B cell (primary cell): ENCODE results near the gene ATP11A. TPM values are rescaled to one million over a fixed set of nuclear protein-coding genes. Genes with fewer than 3 reads are reported as not detected.

Source experiments
- ATAC-seq: fragments of 200-7000 bp; cut with Tn5 transposase; one replicate; pipeline ENCODE4 v1.10.0; 2021; ENCODE audit warnings: low read depth, mild to moderate bottlenecking, moderate number of reproducible peaks, moderate library complexity
- CTCF ChIA-PET: fragments of 350-600 bp; sonication (Branson Sonifier 250); formaldehyde crosslinking; loops from one replicate; lab custom pipeline; 2021; ENCODE audit warnings: antibody characterized with exemption, inconsistent platforms; lab: Charles Lee
- POLR2A ChIA-PET: fragments of 350-600 bp; sonication (Branson Sonifier 250); formaldehyde crosslinking; loops from one replicate; lab custom pipeline; 2021; ENCODE audit warnings: antibody characterized with exemption; lab: Charles Lee
- DNase-seq: peaks from one replicate; pipeline ENCODE4 v3.0.0; 2013
- H2AFZ ChIP-seq: 2 replicates; pipeline ENCODE4 v1.6.1; 2012; ENCODE audit warnings: mild to moderate bottlenecking, low read depth, low read length; ENCODE audit not compliant: insufficient read depth, poor library complexity, severe bottlenecking
- H3K27ac ChIP-seq, 2 donors: 1 replicate in 1 of 2; 2 replicates in 1 of 2; pipeline ENCODE4 v1.5.1; 2012 to 2013; ENCODE audit warnings: low read length in 2 of 2, mild to moderate bottlenecking in 2 of 2, moderate library complexity in 1 of 2
- H3K27me3 ChIP-seq, 4 experiments: fragments of 200-600 bp in 1 of 4; sonication (generic) in 1 of 4; replicated peaks in 1 of 4; 1 replicate in 2 of 4; 2 replicates in 2 of 4; pipeline versions ENCODE4 v1.6.1 to v1.7.0; 2013 to 2016; ENCODE audit warnings: low read length in 3 of 4, mild to moderate bottlenecking in 2 of 4, mixed read lengths in 1 of 4, moderate library complexity in 1 of 4; ENCODE audit not compliant: insufficient read depth in 4 of 4, control insufficient read depth in 3 of 4; ENCODE audit errors: control extremely low read depth in 1 of 4
- H3K36me3 ChIP-seq, 2 experiments: replicated peaks in 1 of 2; 1 replicate in 1 of 2; 2 replicates in 1 of 2; pipeline versions ENCODE4 v1.6.1 to v1.7.1; 2013; ENCODE audit warnings: low read length in 1 of 2; ENCODE audit not compliant: insufficient read depth in 2 of 2, control insufficient read depth in 1 of 2; ENCODE audit errors: control extremely low read depth in 1 of 2, extremely low read depth in 1 of 2
- H3K4me1 ChIP-seq, 2 donors: fragments of 200-600 bp in 1 of 2; sonication (generic) in 1 of 2; 1 replicate in 1 of 2; 2 replicates in 1 of 2; pipeline versions ENCODE4 v1.5.1 to v1.6.1; 2013 to 2017; ENCODE audit warnings: low read length in 2 of 2; ENCODE audit not compliant: control insufficient read depth in 2 of 2, insufficient read depth in 2 of 2
- H3K4me2 ChIP-seq: replicated peaks from 2 replicates; pipeline ENCODE3; 2012; ENCODE audit warnings: mild to moderate bottlenecking, low read depth, low read length; ENCODE audit not compliant: poor library complexity, severe bottlenecking
- H3K4me3 ChIP-seq, 5 experiments: fragments of 200-600 bp in 1 of 5; sonication (generic) in 1 of 5; 1 replicate in 3 of 5; 2 replicates in 2 of 5; pipeline versions ENCODE4 v1.5.1 to v1.7.0; 2011 to 2016; ENCODE audit warnings: low read length in 4 of 5, mild to moderate bottlenecking in 4 of 5, low read depth in 2 of 5, control low read depth in 1 of 5, moderate library complexity in 1 of 5; ENCODE audit not compliant: insufficient read depth in 1 of 5; ENCODE audit errors: control extremely low read depth in 1 of 5, extremely low read depth in 1 of 5
- H3K79me2 ChIP-seq: fragments of 200-600 bp; sonication (generic); one replicate; pipeline ENCODE4 v1.6.0; 2016; ENCODE audit warnings: low read length; ENCODE audit not compliant: control insufficient read depth, insufficient read depth
- H3K9ac ChIP-seq: fragments of 200-600 bp; sonication (generic); 2 replicates; pipeline ENCODE4 v1.6.1; 2017; ENCODE audit warnings: mild to moderate bottlenecking, low read length, moderate library complexity
- H3K9me3 ChIP-seq, 3 donors: one replicate each; pipeline versions ENCODE4 v1.6.1 to v1.7.1; 2013; ENCODE audit warnings: low read length in 2 of 3; ENCODE audit not compliant: control insufficient read depth in 2 of 3, insufficient read depth in 1 of 3; ENCODE audit errors: control extremely low read depth in 1 of 3
- H4K20me1 ChIP-seq: 2 replicates; pipeline ENCODE4 v1.6.0; 2012; ENCODE audit warnings: mild to moderate bottlenecking, low read length; ENCODE audit not compliant: insufficient read depth, control insufficient read depth, poor library complexity, severe bottlenecking
- H3K27ac Mint-ChIP-seq: one replicate; pipeline ENCODE4 v1.8.0; 2021; ENCODE audit warnings: mixed read lengths
- H3K27me3 Mint-ChIP-seq: one replicate; pipeline ENCODE4 v1.8.0; 2021; ENCODE audit warnings: mixed read lengths
- H3K4me1 Mint-ChIP-seq: one replicate; pipeline ENCODE4 v1.8.0; 2021; ENCODE audit warnings: mixed read lengths
- H3K4me3 Mint-ChIP-seq: one replicate; pipeline ENCODE4 v1.8.0; 2021; ENCODE audit warnings: mixed read lengths
- H3K9me3 Mint-ChIP-seq: one replicate; pipeline ENCODE4 v1.8.0; 2022; ENCODE audit warnings: mixed read lengths; ENCODE audit not compliant: insufficient read depth
- CTCF ChIP-seq: fragments of 200-600 bp; IDR thresholded peaks from one replicate; pipeline ENCODE4 v1.8.0; 2022; ENCODE audit warnings: antibody characterized with exemption, mild to moderate bottlenecking
- EZH2 ChIP-seq: IDR thresholded peaks from 2 replicates; pipeline ENCODE4 v1.6.1; 2012; ENCODE audit warnings: borderline replicate concordance, low read depth, mild to moderate bottlenecking, moderate library complexity, low read length; ENCODE audit not compliant: insufficient read depth, poor library complexity, severe bottlenecking
- WGBS: methylation state at CpG from one replicate; pipeline ENCODE4 v1.1.5; 2013; ENCODE audit warnings: missing lambda C conversion rate; ENCODE audit not compliant: insufficient coverage; 5-methylcytosine and 5-hydroxymethylcytosine counted together
- intact Hi-C: fragments of 100-400 bp; cut with micrococcal nuclease; formaldehyde crosslinking; loops from one replicate; pipeline ENCODE4 v1.10.0; 2022
- polyA plus RNA-seq: library from polyadenylated mRNA; depleted of rRNA; stranded (reverse); fragments of >200 nt; gene quantifications from 2 replicates; pipeline ENCODE4 v1.2.3, GENCODE V29; 2012
- total RNA-seq, 2 donors: library from RNA; stranded (reverse); fragments of 120-200 nt in 1 of 2; gene quantifications; 1 replicate in 1 of 2; 2 replicates in 1 of 2; pipeline versions ENCODE4 v1.2.3 to v1.2.4, GENCODE V29; 2013 to 2022

The ATP11A gene
- total and polyA plus RNA-seq, 2 donors (not counting 1 experiment from before 2014, with no cell fraction given), result 36.9 to 60.3 TPM

- Histone ChIP-seq H2AFZ (no peak overlapping the region), H3K27ac (no peak overlapping the region), H3K4me2 (no peak overlapping the region), H3K79me2 (no peaks in the 10 kb centered on the region), H3K9ac (no peak overlapping the region), H3K9me3 (no peaks in the 10 kb centered on the region), H3K4me3 (no peak overlapping the region), H3K36me3 (no peaks in the 10 kb centered on the region), H3K27me3 (no peaks in the 10 kb centered on the region), H4K20me1 (no peaks in the 10 kb centered on the region), H3K4me1 (no peaks in the 10 kb centered on the region)
- no peak overlapping the region for H3K27ac Mint-ChIP-seq
- 96% methylated on average over 31 of the region's 31 CpGs for WGBS
- H3K9me3 Mint-ChIP-seq, result no peaks in the 10 kb centered on the region
- intact Hi-C loops, result no loop called here
- ChIA-PET POLR2A (no interaction called here), CTCF (interaction anchor here (1.2 kb wide), 1 partner anchor 9 kb away, joined by 3 read pairs; no protein-coding TSS in a partner anchor)
- DNase-seq (no peak), ATAC-seq (no peak)
- H3K4me3 Mint-ChIP-seq, result no peak overlapping the region
- TF ChIP-seq EZH2 (no peak), CTCF (no peak)
- peaks cover 9% of the 10 kb centered on the region for H3K27me3 Mint-ChIP-seq
- no peaks in the 10 kb centered on the region for H3K4me1 Mint-ChIP-seq
These were observed 40.7 kb upstream of the ATP11A start for GRCh38 chr13:112648966-112649690.

- TF ChIP-seq CTCF (no peak), EZH2 (no peak)
- DNase-seq (no peak), ATAC-seq (no peak)
- no peak overlapping the region for H2AFZ ChIP-seq
- no peak overlapping the region for H3K4me3 ChIP-seq
- Mint-ChIP-seq H3K27ac (no peak overlapping the region), H3K4me3 (no peak overlapping the region), H3K9me3 (no peaks in the 10 kb centered on the region), H3K27me3 (peaks cover 9% of the 10 kb centered on the region), H3K4me1 (no peaks in the 10 kb centered on the region)
- H3K4me2 ChIP-seq, result no peak overlapping the region
- no peaks in the 10 kb centered on the region for H3K9me3 ChIP-seq
- no peaks in the 10 kb centered on the region for H3K79me2 ChIP-seq
- POLR2A ChIA-PET, result no interaction called here
- intact Hi-C loops, result no loop called here
- 100% methylated on average over 1 of the region's 5 CpGs for WGBS
- H3K36me3 ChIP-seq, result no peaks in the 10 kb centered on the region
- H3K9ac ChIP-seq, result no peak overlapping the region
- no peaks in the 10 kb centered on the region for H3K27me3 ChIP-seq
- H3K27ac ChIP-seq, result no peak overlapping the region
- H3K4me1 ChIP-seq, result no peaks in the 10 kb centered on the region
- CTCF ChIA-PET, result interaction anchor here (1.3 kb wide), 1 partner anchor 11 kb away, joined by 3 read pairs; no protein-coding TSS in a partner anchor
- H4K20me1 ChIP-seq, result no peaks in the 10 kb centered on the region
These were observed 38.5 kb upstream of the ATP11A start for GRCh38 chr13:112651311-112651710.
